LNCAP (cell line): ENCODE data around the gene PLIN5.

Experiments used
- CTCF ChIP-seq: fragments of 450-650 bp; IDR thresholded peaks from 2 replicates; pipeline ENCODE4 v1.5.1; 2017; ENCODE audit warnings: mild to moderate bottlenecking

Gene PLIN5

GRCh38 chr19:4473011-4473762 is 61.8 kb downstream of the PLIN5 start:
- no peak for TF ChIP-seq CTCF
